H1 (cell line): ENCODE data around the gene TPO. TPM values are rescaled to one million over a fixed set of nuclear protein-coding genes. Genes with fewer than 3 reads are reported as not detected.
"Not testable (repeated sequence)": the region's sequence is repeated elsewhere in the genome, so short reads cannot be mapped to it uniquely, and the experiment has no call there.

Experiments
- CTCF ChIA-PET: fragments of 300-600 bp; sonication (Branson Sonifier 250); formaldehyde crosslinking; loops from one replicate; lab custom pipeline; 2021; ENCODE audit not compliant: partially characterized antibody; lab: Charles Lee
- POLR2A ChIA-PET: fragments of 300-600 bp; sonication (Branson Sonifier 250); formaldehyde crosslinking; loops from one replicate; lab custom pipeline; 2021; ENCODE audit warnings: inconsistent platforms; ENCODE audit not compliant: partially characterized antibody; lab: Charles Lee
- DNase-seq, 2 experiments: peaks; one replicate each; pipeline versions ENCODE4 v3.0.0 to v3.0.0-alpha.2; 2010 to 2022; ENCODE audit warnings: low spot score in 2 of 2, low read depth in 1 of 2, mixed read lengths in 1 of 2
- FAIRE-seq: peaks from 2 replicates; lab custom pipeline; 2011; peaks lifted over from hg19 to GRCh38; lab: Jason Lieb, UNC
- H2AFZ ChIP-seq: 2 replicates; pipeline ENCODE4 v1.8.1; 2012; ENCODE audit warnings: low read length, inconsistent platforms
- H2AK5ac ChIP-seq: 2 replicates; pipeline ENCODE4 v1.6.1; 2013; ENCODE audit warnings: low read depth, low read length
- H2BK120ac ChIP-seq: replicated peaks from 2 replicates; pipeline ENCODE3; 2013; ENCODE audit warnings: low read depth, low read length, inconsistent platforms
- H2BK12ac ChIP-seq: 2 replicates; pipeline ENCODE4 v1.6.1; 2013; ENCODE audit warnings: low read depth, low read length
- H2BK15ac ChIP-seq: 2 replicates; pipeline ENCODE4 v1.6.1; 2013; ENCODE audit warnings: low read length
- H2BK20ac ChIP-seq: 2 replicates; pipeline ENCODE4 v1.6.1; 2013; ENCODE audit warnings: low read length
- H2BK5ac ChIP-seq: 2 replicates; pipeline ENCODE4 v1.6.1; 2013; ENCODE audit warnings: low read depth, low read length
- H3K14ac ChIP-seq: 2 replicates; pipeline ENCODE4 v1.6.1; 2013; ENCODE audit warnings: inconsistent platforms; ENCODE audit not compliant: insufficient read length
- H3K18ac ChIP-seq: 2 replicates; pipeline ENCODE4 v1.6.1; 2013; ENCODE audit warnings: low read length; ENCODE audit errors: extremely low read depth
- H3K23ac ChIP-seq: 2 replicates; pipeline ENCODE4 v1.6.1; 2013; ENCODE audit warnings: inconsistent platforms; ENCODE audit not compliant: insufficient read length
- H3K23me2 ChIP-seq: 2 replicates; pipeline ENCODE4 v1.6.1; 2013; ENCODE audit warnings: low read depth, low read length
- H3K27ac ChIP-seq: 2 replicates; pipeline ENCODE4 v1.6.1; 2011; ENCODE audit warnings: low read depth, low read length, inconsistent platforms
- H3K27me3 ChIP-seq, 4 experiments: replicated peaks in 1 of 4; 1 replicate in 1 of 4; 2 replicates in 3 of 4; pipeline versions ENCODE4 v1.6.1 to v1.8.1; 2011 to 2013; ENCODE audit warnings: low read length in 3 of 4, mild to moderate bottlenecking in 3 of 4, inconsistent platforms in 2 of 4, mixed read lengths in 2 of 4, moderate library complexity in 1 of 4; ENCODE audit not compliant: control insufficient read depth in 3 of 4, insufficient read depth in 3 of 4; ENCODE audit errors: extremely low read depth in 1 of 4
- H3K36me3 ChIP-seq, 4 experiments: 2 replicates each; pipeline versions ENCODE4 v1.6.1 to v1.8.1; 2011 to 2013; ENCODE audit warnings: mild to moderate bottlenecking in 4 of 4, low read length in 3 of 4, moderate library complexity in 2 of 4, control low read depth in 1 of 4, inconsistent platforms in 1 of 4; ENCODE audit not compliant: insufficient read depth in 4 of 4, control insufficient read depth in 2 of 4
- H3K4ac ChIP-seq: replicated peaks from 2 replicates; pipeline ENCODE3; 2013; ENCODE audit warnings: low read length, low read depth, mixed read lengths, inconsistent platforms; ENCODE audit not compliant: insufficient read length
- H3K4me1 ChIP-seq, 4 experiments: replicated peaks in 1 of 4; 1 replicate in 1 of 4; 2 replicates in 3 of 4; pipeline versions ENCODE4 v1.6.1 to v1.8.1; 2011 to 2013; ENCODE audit warnings: low read length in 3 of 4, inconsistent platforms in 2 of 4, mixed read lengths in 1 of 4; ENCODE audit not compliant: insufficient read depth in 4 of 4, control insufficient read depth in 3 of 4
- H3K4me2 ChIP-seq, 2 experiments: 2 replicates each; pipeline versions ENCODE4 v1.6.1 to v1.8.1; 2011 to 2013; ENCODE audit warnings: low read depth in 2 of 2, low read length in 2 of 2, control low read depth in 1 of 2, inconsistent platforms in 1 of 2, mild to moderate bottlenecking in 1 of 2; ENCODE audit not compliant: insufficient read depth in 1 of 2
- H3K4me3 ChIP-seq, 4 experiments: fragments of 200-600, 300-600 bp in 1 of 4; sonication (generic), shearing (Covaris generic), sonication (Bioruptor Twin) in 1 of 4; 2 replicates each; pipeline versions ENCODE4 v1.5.1 to v1.8.1; 2011 to 2016; ENCODE audit warnings: low read length in 4 of 4, low read depth in 3 of 4, control low read depth in 2 of 4, inconsistent platforms in 2 of 4, mild to moderate bottlenecking in 2 of 4, mixed read lengths in 1 of 4, moderate library complexity in 1 of 4; ENCODE audit not compliant: insufficient read depth in 2 of 4; ENCODE audit errors: extremely low read depth in 1 of 4
- H3K56ac ChIP-seq: replicated peaks from 2 replicates; pipeline ENCODE3; 2013; ENCODE audit warnings: low read depth, mild to moderate bottlenecking, mixed read lengths, low read length, inconsistent platforms; ENCODE audit not compliant: insufficient read length
- H3K79me1 ChIP-seq: 2 replicates; pipeline ENCODE4 v1.6.1; 2013; ENCODE audit warnings: low read depth, low read length, control low read depth
- H3K79me2 ChIP-seq, 2 experiments: 2 replicates each; pipeline versions ENCODE4 v1.6.1 to v1.8.1; 2012 to 2013; ENCODE audit warnings: low read length in 2 of 2, mild to moderate bottlenecking in 2 of 2, inconsistent platforms in 1 of 2; ENCODE audit not compliant: insufficient read depth in 2 of 2, control insufficient read depth in 1 of 2
- H3K9ac ChIP-seq, 4 experiments: replicated peaks in 1 of 4; 1 replicate in 1 of 4; 2 replicates in 3 of 4; pipeline versions ENCODE4 v1.6.1 to v1.8.1; 2011 to 2013; ENCODE audit warnings: low read depth in 3 of 4, low read length in 3 of 4, control low read depth in 2 of 4, mild to moderate bottlenecking in 2 of 4, moderate library complexity in 2 of 4, inconsistent platforms in 1 of 4; ENCODE audit errors: extremely low read depth in 1 of 4
- H3K9me3 ChIP-seq, 2 experiments: 2 replicates each; pipeline versions ENCODE4 v1.6.1 to v1.8.1; 2012 to 2013; ENCODE audit warnings: mild to moderate bottlenecking in 2 of 2, moderate library complexity in 2 of 2, control low read depth in 1 of 2, inconsistent platforms in 1 of 2, low read depth in 1 of 2, low read length in 1 of 2, mixed read lengths in 1 of 2; ENCODE audit not compliant: insufficient read depth in 2 of 2
- H4K20me1 ChIP-seq, 2 experiments: replicated peaks in 1 of 2; 2 replicates each; pipeline versions ENCODE3 to v1.8.1; 2011 to 2013; ENCODE audit warnings: inconsistent platforms in 2 of 2, low read length in 2 of 2, mild to moderate bottlenecking in 1 of 2; ENCODE audit not compliant: insufficient read depth in 2 of 2, control insufficient read depth in 1 of 2
- H4K5ac ChIP-seq: 2 replicates; pipeline ENCODE4 v1.6.1; 2013; ENCODE audit warnings: low read length, low read depth, mixed read lengths, inconsistent platforms; ENCODE audit not compliant: insufficient read length
- H4K8ac ChIP-seq: 2 replicates; pipeline ENCODE4 v1.8.0; 2013; ENCODE audit warnings: mild to moderate bottlenecking, moderate library complexity, low read length, inconsistent platforms; ENCODE audit not compliant: insufficient read depth; ENCODE audit errors: extremely low read depth
- H4K91ac ChIP-seq: replicated peaks from 2 replicates; pipeline ENCODE3; 2013; ENCODE audit warnings: low read length, mixed read lengths, inconsistent platforms; ENCODE audit not compliant: insufficient read length
- WGBS, 2 experiments: shearing (Covaris generic) in 1 of 2; methylation state at CpG; one replicate each; pipeline versions ENCODE4 v1.1.6 to v1.1.7; 2013 to 2015; ENCODE audit warnings: low lambda C conversion rate in 2 of 2, mixed read lengths in 2 of 2, inconsistent platforms in 1 of 2, low coverage in 1 of 2, missing lambda C conversion rate in 1 of 2; ENCODE audit not compliant: insufficient replicate concordance in 2 of 2, insufficient coverage in 1 of 2, insufficient read length in 1 of 2; ENCODE audit errors: extremely low coverage in 1 of 2, missing lambda C conversion rate in 1 of 2; 5-methylcytosine and 5-hydroxymethylcytosine counted together
- polyA plus RNA-seq, 7 experiments: library from polyadenylated mRNA; depleted of rRNA in 3 of 7; stranded (reverse) in 5 of 7; unstranded in 2 of 7; fragments of >200 nt in 5 of 7; fragments of 200-250 nt in 2 of 7; gene quantifications; 1 replicate in 5 of 7; 2 replicates in 1 of 7; 4 replicates in 1 of 7; pipeline versions ENCODE4 v1.2.1 to v1.2.3, GENCODE V29; 2011 to 2013; ENCODE audit warnings: missing spikeins in 2 of 7, mixed read lengths in 2 of 7
- total RNA-seq: library from RNA; stranded (reverse); fragmentation: NEBNext Ultra II Directional; extraction: Animal tissue kit (Norgen Biotek cat#: 25700); gene quantifications from 2 replicates; pipeline ENCODE4 v1.2.1, GENCODE V29; 2021

TPO gene
- total and polyA plus RNA-seq, 2 of the 8 experiments (the other 6 are each of a cell fraction or from before 2014, with no cell fraction given) = not detected

DNA sequence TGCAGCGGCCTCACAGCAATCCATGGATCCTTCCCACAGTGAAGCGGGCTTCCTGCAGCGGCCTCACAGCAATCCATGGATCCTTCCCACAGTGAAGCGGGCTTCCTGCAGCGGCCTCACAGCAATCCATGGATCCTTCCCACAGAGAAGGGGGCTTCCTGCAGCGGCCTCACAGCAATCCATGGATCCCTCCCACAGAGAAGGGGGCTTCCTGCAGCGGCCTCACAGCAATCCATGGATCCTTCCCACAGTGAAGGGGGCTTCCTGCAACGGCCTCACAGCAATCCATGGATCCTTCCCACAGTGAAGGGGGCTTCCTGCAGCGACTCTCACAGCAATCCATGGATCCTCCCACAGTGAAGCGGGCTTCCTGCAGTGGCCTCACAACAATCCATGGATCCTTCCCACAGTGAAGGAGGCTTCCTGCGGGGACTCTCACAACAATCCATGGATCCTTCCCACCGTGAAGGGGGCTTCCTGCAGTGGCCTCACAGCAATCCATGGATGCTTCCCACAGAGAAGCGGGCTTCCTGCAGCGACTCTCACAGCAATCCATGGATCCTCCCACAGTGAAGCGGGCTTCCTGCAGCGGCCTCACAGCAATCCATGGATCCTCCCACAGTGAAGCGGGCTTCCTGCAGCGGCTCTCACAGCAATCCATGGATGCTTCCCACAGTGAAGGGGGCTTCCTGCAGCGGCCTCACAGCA, 168.1 kb downstream of the TPO start:
- H3K14ac ChIP-seq = not testable (repeated sequence)
- 81% methylated on average over 19 of the region's 19 CpGs; no CpG with 5 or more reads in 1 of the 2 experiments for WGBS, 2 experiments

More for the DNA sequence above, 168.1 kb downstream of the TPO start:
- not testable (repeated sequence) for H3K36me3 ChIP-seq, H4K8ac ChIP-seq, H2AK5ac ChIP-seq, H2AFZ ChIP-seq, H3K4me1 ChIP-seq, H4K91ac ChIP-seq, H2BK20ac ChIP-seq, H2BK5ac ChIP-seq, H3K27me3 ChIP-seq, H2BK120ac ChIP-seq, H3K23me2 ChIP-seq, H4K5ac ChIP-seq, H4K20me1 ChIP-seq, H3K79me2 ChIP-seq, H3K56ac ChIP-seq, FAIRE-seq, H2BK12ac ChIP-seq, H3K79me1 ChIP-seq, H3K4me3 ChIP-seq, DNase-seq, H3K4ac ChIP-seq, H3K27ac ChIP-seq, H3K9ac ChIP-seq, H3K4me2 ChIP-seq, H3K23ac ChIP-seq, H3K18ac ChIP-seq, H2BK15ac ChIP-seq, H3K9me3 ChIP-seq
- CTCF ChIA-PET = interaction anchor here (1.2 to 1.7 kb wide), 2 partner anchors 9 to 188 kb away, joined by 4 to 8 read pairs; no protein-coding TSS in a partner anchor
- POLR2A ChIA-PET = interaction anchor here (1.3 kb wide), 1 partner anchor 166 kb away, joined by 5 read pairs; no protein-coding TSS in a partner anchor
